Body of pancreas (tissue), 4 donors: ENCODE results near the gene RHOBTB1. TPM values are rescaled to one million over a fixed set of nuclear protein-coding genes. Genes with fewer than 3 reads are reported as not detected.

Source experiments
- ATAC-seq: fragments of 150-250 bp; one replicate; pipeline ENCODE4 v1.9.1; 2016
- DNase-seq, 4 donors: peaks; one replicate each; pipeline ENCODE4 v3.0.0-alpha.2; 2019
- H3K27ac ChIP-seq, 4 donors: fragments of 200-600 bp; sonication (generic); 1 replicate in 3 of 4; 2 replicates in 1 of 4; pipeline versions ENCODE4 v1.5.1 to v1.6.1; 2016 to 2019; ENCODE audit warnings: mild to moderate bottlenecking in 1 of 4, mixed read lengths in 1 of 4, moderate library complexity in 1 of 4
- H3K27me3 ChIP-seq, 2 donors: fragments of 200-600 bp; sonication (generic); one replicate each; pipeline ENCODE4 v1.6.0; 2016; ENCODE audit warnings: mild to moderate bottlenecking in 1 of 2
- H3K36me3 ChIP-seq, 2 donors: fragments of 200-600 bp; sonication (generic); replicated peaks in 1 of 2; 2 replicates each; pipeline ENCODE4 v1.5.1; 2016; ENCODE audit warnings: low read depth in 2 of 2; ENCODE audit not compliant: insufficient read depth in 1 of 2
- H3K4me1 ChIP-seq: fragments of 200-600 bp; sonication (generic); one replicate; pipeline ENCODE4 v1.6.0; 2016
- H3K4me3 ChIP-seq, 2 donors: fragments of 200-600 bp; sonication (generic); 1 replicate in 1 of 2; 2 replicates in 1 of 2; pipeline ENCODE4 v1.5.1; 2016 to 2019
- H3K9me3 ChIP-seq, 3 donors: fragments of 200-600 bp; sonication (generic); 1 replicate in 2 of 3; 2 replicates in 1 of 3; pipeline ENCODE4 v1.5.1; 2016
- POLR2A ChIP-seq, 3 donors: fragments of 450-650 bp; IDR thresholded peaks; one replicate each; pipeline ENCODE4 v1.6.1; 2016; ENCODE audit warnings: antibody characterized with exemption in 3 of 3, mild to moderate bottlenecking in 2 of 3
- WGBS, 2 donors: methylation state at CpG; one replicate each; pipeline ENCODE4 v1.1.5; 2017; 5-methylcytosine and 5-hydroxymethylcytosine counted together
- intact Hi-C: fragments of 100-400 bp; cut with DNase I; formaldehyde crosslinking; loops from one replicate; pipeline ENCODE4 v1.15.1; 2023
- total RNA-seq, 2 donors: library from RNA; depleted of rRNA; stranded (reverse); fragments of >200 nt; gene quantifications; one replicate each; pipeline ENCODE4 v1.1.0, GENCODE V29; 2016
- TF ChIP-seq, protein P1 (sequence below), 7 experiments: fragments of 450-650 bp in 4 of 7; fragments of 200-600 bp in 3 of 7; sonication (generic) in 3 of 7; IDR thresholded peaks; one replicate each; pipeline ENCODE4 v1.5.1; 2016 to 2019; ENCODE audit warnings: antibody characterized with exemption in 7 of 7

RHOBTB1 gene
- total RNA-seq, 2 donors from 2014 or later = 5.9 to 12.2 TPM

DNA sequence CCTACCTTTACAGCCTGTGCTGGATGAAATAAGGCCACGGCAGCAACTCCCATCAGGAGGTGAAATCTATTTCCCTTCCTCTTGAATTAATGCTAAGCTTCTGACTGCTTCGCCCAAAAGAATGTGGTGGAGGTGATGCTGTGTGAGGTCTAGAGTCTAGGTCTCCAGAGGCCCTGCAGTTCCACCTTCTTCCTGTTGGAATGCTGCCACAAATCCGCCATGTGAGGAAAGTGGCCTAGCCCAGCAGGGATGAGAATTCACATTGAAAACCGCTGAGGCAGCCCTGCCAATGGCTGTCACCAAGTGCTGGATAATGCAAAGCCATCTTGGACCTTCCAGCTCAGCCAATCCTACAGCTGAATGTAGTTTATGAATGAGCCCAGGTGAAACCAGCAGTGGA, 28.0 kb downstream of the RHOBTB1 start:
- intact Hi-C loops = no loop called here
- no peak for ATAC-seq
- no peaks in the 10 kb centered on the region for H3K27me3 ChIP-seq
- H3K4me3 ChIP-seq = no peak overlapping the region
- DNase-seq = peak in 1 of 4 donors; percentile 23
- no peaks in the 10 kb centered on the region for H3K9me3 ChIP-seq
- TF ChIP-seq, protein P1, sequence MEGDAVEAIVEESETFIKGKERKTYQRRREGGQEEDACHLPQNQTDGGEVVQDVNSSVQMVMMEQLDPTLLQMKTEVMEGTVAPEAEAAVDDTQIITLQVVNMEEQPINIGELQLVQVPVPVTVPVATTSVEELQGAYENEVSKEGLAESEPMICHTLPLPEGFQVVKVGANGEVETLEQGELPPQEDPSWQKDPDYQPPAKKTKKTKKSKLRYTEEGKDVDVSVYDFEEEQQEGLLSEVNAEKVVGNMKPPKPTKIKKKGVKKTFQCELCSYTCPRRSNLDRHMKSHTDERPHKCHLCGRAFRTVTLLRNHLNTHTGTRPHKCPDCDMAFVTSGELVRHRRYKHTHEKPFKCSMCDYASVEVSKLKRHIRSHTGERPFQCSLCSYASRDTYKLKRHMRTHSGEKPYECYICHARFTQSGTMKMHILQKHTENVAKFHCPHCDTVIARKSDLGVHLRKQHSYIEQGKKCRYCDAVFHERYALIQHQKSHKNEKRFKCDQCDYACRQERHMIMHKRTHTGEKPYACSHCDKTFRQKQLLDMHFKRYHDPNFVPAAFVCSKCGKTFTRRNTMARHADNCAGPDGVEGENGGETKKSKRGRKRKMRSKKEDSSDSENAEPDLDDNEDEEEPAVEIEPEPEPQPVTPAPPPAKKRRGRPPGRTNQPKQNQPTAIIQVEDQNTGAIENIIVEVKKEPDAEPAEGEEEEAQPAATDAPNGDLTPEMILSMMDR (IDR thresholded peaks at IDR 0.05) = no peak
- TF ChIP-seq POLR2A (IDR thresholded peaks at IDR 0.05) = no peak
- peaks cover 3% of the 10 kb centered on the region for H3K4me1 ChIP-seq
- H3K27ac ChIP-seq = no peak overlapping the region
- 84 to 98% methylated on average over 2 to 4 of the region's 4 CpGs for WGBS, 2 donors
- H3K36me3 ChIP-seq = no peaks in the 10 kb centered on the region

DNA sequence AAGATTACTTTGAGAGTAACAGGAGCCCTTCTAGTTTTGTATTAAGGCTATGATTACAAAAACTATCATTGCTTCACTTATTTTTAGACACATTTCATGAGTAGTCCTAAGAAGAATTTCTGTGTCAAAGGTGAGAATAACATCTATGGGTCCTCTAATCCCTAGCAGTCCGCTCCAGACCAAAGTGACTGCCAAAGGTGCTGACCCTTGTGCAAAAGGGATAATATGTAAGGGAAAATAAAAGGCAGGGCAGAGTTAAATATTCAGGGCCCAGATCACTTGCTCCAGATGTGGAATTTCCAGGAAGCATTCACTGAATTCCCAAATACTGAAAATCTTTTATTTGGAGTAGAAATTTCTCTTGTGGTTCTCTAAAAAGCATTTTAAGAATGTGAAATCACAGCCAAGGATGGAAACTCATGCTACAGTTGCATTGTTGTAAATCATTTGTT, 29.3 kb downstream of the RHOBTB1 start:
- DNase-seq = peak in 3 of 4 donors; percentile 16 to 53 (median 30)
- H3K4me1 ChIP-seq = peaks cover 16% of the 10 kb centered on the region
- no peaks in the 10 kb centered on the region for H3K9me3 ChIP-seq
- no peak overlapping the region for H3K4me3 ChIP-seq
- no peak overlapping the region for H3K27ac ChIP-seq
- TF ChIP-seq POLR2A (IDR thresholded peaks at IDR 0.05) = no peak
- TF ChIP-seq, protein P1 (IDR thresholded peaks at IDR 0.05) = no peak
- intact Hi-C loops = no loop called here
- WGBS, 2 donors = 76 to 93% methylated on average over 1 of the region's 1 CpG
- H3K27me3 ChIP-seq = no peaks in the 10 kb centered on the region
- H3K36me3 ChIP-seq = no peaks in the 10 kb centered on the region
- ATAC-seq = peak; percentile 41

DNA sequence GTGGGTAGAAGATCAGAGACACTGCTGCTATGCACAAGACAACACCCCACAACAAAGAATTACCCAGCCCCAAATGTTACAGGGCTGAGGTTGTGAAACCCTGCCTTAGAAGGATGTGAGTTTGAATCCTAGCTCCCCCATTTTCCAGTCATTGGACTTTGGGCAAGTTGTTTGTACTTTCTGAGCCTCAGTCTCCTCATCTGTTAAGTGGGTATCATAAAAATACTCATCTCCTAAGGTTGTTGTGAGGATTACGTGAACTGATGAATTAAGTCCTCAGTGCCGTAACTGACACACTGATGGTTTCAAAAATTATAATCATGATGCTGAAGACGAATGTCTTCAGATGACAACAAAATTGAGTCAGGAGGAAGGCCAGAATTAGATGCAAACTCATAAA, 30.3 kb downstream of the RHOBTB1 start:
- no peak for ATAC-seq
- H3K27me3 ChIP-seq = no peaks in the 10 kb centered on the region
- no peak for TF ChIP-seq POLR2A (IDR thresholded peaks at IDR 0.05)
- TF ChIP-seq, protein P1 (IDR thresholded peaks at IDR 0.05) = no peak
- no peaks in the 10 kb centered on the region for H3K36me3 ChIP-seq
- H3K27ac ChIP-seq = no peak overlapping the region
- no peaks in the 10 kb centered on the region for H3K9me3 ChIP-seq
- WGBS, 2 donors = 96% methylated on average over 3 of the region's 3 CpGs
- H3K4me3 ChIP-seq = no peak overlapping the region
- intact Hi-C loops = no loop called here
- DNase-seq = no peak
- peaks cover 16% of the 10 kb centered on the region for H3K4me1 ChIP-seq

DNA sequence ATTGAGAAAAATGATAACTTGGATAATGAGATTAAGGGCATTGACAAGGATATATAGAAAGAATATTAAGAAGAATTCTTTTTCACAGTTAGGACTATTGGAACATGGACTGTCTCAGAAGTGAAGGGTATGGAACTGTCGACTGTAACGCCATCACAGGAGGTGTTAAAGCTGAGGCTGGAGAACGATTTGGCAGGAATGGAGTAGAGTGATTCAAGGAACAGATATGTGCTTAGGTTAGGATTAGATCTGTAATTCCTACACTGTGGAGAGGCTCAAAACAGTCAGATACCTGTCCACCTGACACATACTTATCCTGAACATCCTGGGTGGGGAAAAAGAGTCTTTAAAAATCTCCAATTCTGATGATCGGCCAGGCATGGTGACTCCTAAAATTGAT, 30.9 kb downstream of the RHOBTB1 start:
- DNase-seq (no peak), ATAC-seq (no peak)
- TF ChIP-seq POLR2A (IDR thresholded peaks at IDR 0.05) = no peak
- TF ChIP-seq, protein P1 (IDR thresholded peaks at IDR 0.05) = no peak
- H3K27ac ChIP-seq = no peak overlapping the region
- 91 to 93% methylated on average over 4 of the region's 4 CpGs for WGBS, 2 donors
- no peaks in the 10 kb centered on the region for H3K27me3 ChIP-seq
- no peaks in the 10 kb centered on the region for H3K36me3 ChIP-seq
- no peak overlapping the region for H3K4me3 ChIP-seq
- H3K4me1 ChIP-seq = peaks cover 16% of the 10 kb centered on the region
- H3K9me3 ChIP-seq = no peaks in the 10 kb centered on the region
- intact Hi-C loops = no loop called here

DNA sequence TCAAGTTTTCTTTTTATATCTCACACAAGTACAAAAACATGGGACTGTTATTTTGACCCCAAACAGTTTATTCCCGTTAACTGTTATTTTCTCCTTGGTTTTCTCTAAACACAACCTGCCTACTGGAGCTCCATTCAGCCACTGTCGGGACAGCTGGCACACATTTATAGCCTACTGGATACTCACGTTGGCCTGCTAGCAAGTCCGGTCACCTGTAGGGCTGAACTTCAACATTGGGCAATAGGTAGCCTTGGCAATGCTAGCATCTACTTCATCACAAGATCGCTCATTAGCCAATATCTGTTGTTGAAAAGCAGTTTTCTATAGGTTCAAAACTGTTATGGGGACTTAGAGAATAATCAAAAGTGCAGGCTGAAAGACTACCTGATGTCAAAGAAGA, 32.3 kb downstream of the RHOBTB1 start:
- H3K4me3 ChIP-seq = no peak overlapping the region
- no peaks in the 10 kb centered on the region for H3K27me3 ChIP-seq
- no peaks in the 10 kb centered on the region for H3K36me3 ChIP-seq
- H3K4me1 ChIP-seq = peaks cover 16% of the 10 kb centered on the region
- no peak overlapping the region for H3K27ac ChIP-seq
- DNase-seq = no peak
- 91 to 96% methylated on average over 5 of the region's 5 CpGs for WGBS, 2 donors
- no peak for ATAC-seq
- intact Hi-C loops = no loop called here
- H3K9me3 ChIP-seq = no peaks in the 10 kb centered on the region
- TF ChIP-seq POLR2A (IDR thresholded peaks at IDR 0.05) = no peak
- TF ChIP-seq, protein P1 (IDR thresholded peaks at IDR 0.05) = no peak
